Astrocyte of the cerebellum (primary cell): ENCODE data around the gene INPP5A.

ENCODE experiments used
- DNase-seq: peaks from one replicate; pipeline ENCODE4 v3.0.0-alpha.2; 2011; ENCODE audit warnings: low read depth
- H3K4me3 ChIP-seq: 2 replicates; pipeline ENCODE4 v1.5.1; 2011; ENCODE audit warnings: mild to moderate bottlenecking, low read depth, low read length, moderate library complexity
- CTCF ChIP-seq: IDR thresholded peaks from 2 replicates; pipeline ENCODE4 v1.5.1; 2012; ENCODE audit warnings: low read length, low read depth, moderate library complexity, mild to moderate bottlenecking; ENCODE audit errors: missing control alignments
- in situ Hi-C: cut with HindIII; loops from 2 replicates; pipeline ENCODE4 v1.10.0; 2017; ENCODE audit warnings: low sequenced_read_pairs

Gene INPP5A

GRCh38 chr10:132662186-132662920 is 124.8 kb downstream of the INPP5A start:
- in situ Hi-C loops = no loop called here
- no peak overlapping the region for H3K4me3 ChIP-seq
- no peak for TF ChIP-seq CTCF
- DNase-seq = no peak

- TF ChIP-seq CTCF = no peak
- in situ Hi-C loops = no loop called here
- no peak for DNase-seq
- H3K4me3 ChIP-seq = no peak overlapping the region
Measured at GRCh38 chr10:132663666-132664365, 126.2 kb downstream of the INPP5A start.

GRCh38 chr10:132664407-132664806 is 126.8 kb downstream of the INPP5A start:
- no peak for TF ChIP-seq CTCF
- in situ Hi-C loops = no loop called here
- H3K4me3 ChIP-seq = no peak overlapping the region
- no peak for DNase-seq

GRCh38 chr10:132664883-132665282 is 127.3 kb downstream of the INPP5A start:
- in situ Hi-C loops = no loop called here
- no peak for DNase-seq
- TF ChIP-seq CTCF = no peak
- no peak overlapping the region for H3K4me3 ChIP-seq

- TF ChIP-seq CTCF = no peak
- peak; percentile 20 for DNase-seq
- in situ Hi-C loops = no loop called here
- H3K4me3 ChIP-seq = no peak overlapping the region
Measured at GRCh38 chr10:132665946-132666704, 128.5 kb downstream of the INPP5A start.

- DNase-seq = no peak
- no peak overlapping the region for H3K4me3 ChIP-seq
- in situ Hi-C loops = no loop called here
- TF ChIP-seq CTCF = no peak
Measured at GRCh38 chr10:132666705-132667341, 129.2 kb downstream of the INPP5A start.
